ENCODE data around the gene ZNF628.

ZNF628 gene

GRCh38 chr19:55476100-55476775 lies at the start of gene ZNF628:
ZNF628 (plus strand) TSS chr19:55476617; CDS start chr19:55479911, 3,294 bp downstream.
- peak; percentile 99 to 100 (median 100) for DNase-seq
- intact Hi-C loops (cut with DNase I), result no loop called here

GRCh38 chr19:55431183-55431582 lies 45.2 kb upstream of the ZNF628 start:
- DNase-seq, result no peak
- intact Hi-C loops (cut with DNase I), result no loop called here

- intact Hi-C loops (cut with DNase I), result no loop called here
- DNase-seq, result no peak
Measured at GRCh38 chr19:55432241-55432959, 44.0 kb upstream of the ZNF628 start.

GRCh38 chr19:55433292-55433691 lies 43.1 kb upstream of the ZNF628 start:
- intact Hi-C loops (cut with DNase I), result no loop called here
- DNase-seq, result no peak

GRCh38 chr19:55434356-55434919 lies 42.0 kb upstream of the ZNF628 start:
- no peak for DNase-seq
- intact Hi-C loops (cut with DNase I), result no loop called here

- intact Hi-C loops (cut with DNase I), result no loop called here
- no peak for DNase-seq
Measured at GRCh38 chr19:55435020-55435419, 41.4 kb upstream of the ZNF628 start.

- DNase-seq, result no peak
- intact Hi-C loops (cut with DNase I), result no loop called here
Measured at GRCh38 chr19:55436847-55437246, 39.6 kb upstream of the ZNF628 start.

- intact Hi-C loops (cut with DNase I), result no loop called here
- peak in 10 of 42 donors; percentile 43 to 86 (median 60) for DNase-seq
Measured at GRCh38 chr19:55437410-55437809, 39.0 kb upstream of the ZNF628 start.

- intact Hi-C loops (cut with DNase I), result no loop called here
Measured at GRCh38 chr19:55439052-55439451, 37.4 kb upstream of the ZNF628 start.

GRCh38 chr19:55440411-55441105 lies 35.9 kb upstream of the ZNF628 start:
- intact Hi-C loops (cut with DNase I), result no loop called here
- peak in 3 of 42 donors; percentile 19 to 41 (median 25) for DNase-seq

More at GRCh38 chr19:55439052-55439451, 37.4 kb upstream of the ZNF628 start:
- DNase-seq, result no peak

GRCh38 chr19:55441319-55441691 lies 35.1 kb upstream of the ZNF628 start:
- intact Hi-C loops (cut with DNase I), result no loop called here
- no peak for DNase-seq

- DNase-seq, result peak in 22 of 42 donors; percentile 34 to 84 (median 58)
- intact Hi-C loops (cut with DNase I), result no loop called here
Measured at GRCh38 chr19:55441692-55442321, 34.6 kb upstream of the ZNF628 start.

- DNase-seq, result peak in 13 of 42 donors; percentile 31 to 67 (median 54)
- intact Hi-C loops (cut with DNase I), result no loop called here
Measured at GRCh38 chr19:55442372-55442961, 34.0 kb upstream of the ZNF628 start.

GRCh38 chr19:55443045-55443823 lies 33.2 kb upstream of the ZNF628 start, which contains the start of gene SHISA7:
SHISA7 (minus strand) TSS chr19:55443300; CDS start chr19:55442863, 437 bp downstream.
- intact Hi-C loops (cut with DNase I), result no loop called here
- DNase-seq, result peak in 36 of 42 donors; percentile 42 to 82 (median 65)

GRCh38 chr19:55443824-55444480 lies 32.5 kb upstream of the ZNF628 start:
- no peak for DNase-seq

GRCh38 chr19:55444646-55445045 lies 31.8 kb upstream of the ZNF628 start:
- intact Hi-C loops (cut with DNase I), result no loop called here

More at GRCh38 chr19:55443824-55444480, 32.5 kb upstream of the ZNF628 start:
- intact Hi-C loops (cut with DNase I), result no loop called here

GRCh38 chr19:55446060-55446459 lies 30.4 kb upstream of the ZNF628 start:
- intact Hi-C loops (cut with DNase I), result no loop called here
- DNase-seq, result no peak

More at GRCh38 chr19:55444646-55445045, 31.8 kb upstream of the ZNF628 start:
- DNase-seq, result peak in 8 of 42 donors; percentile 51 to 70 (median 59)
